ENCODE data around the gene NOTCH1.

The NOTCH1 gene

GRCh38 chr9:136541179-136541578 lies 4.7 kb downstream of the NOTCH1 start:
- no peak for DNase-seq (ENCODE audit: low spot score)
- no peak for TF ChIP-seq CTCF (IDR thresholded peaks at IDR 0.05; ENCODE audit: extremely low read depth, missing control alignments)

- DNase-seq (ENCODE audit: low spot score): peak; percentile 91
- TF ChIP-seq CTCF (IDR thresholded peaks at IDR 0.05; ENCODE audit: extremely low read depth, missing control alignments): no peak
Observed at GRCh38 chr9:136539427-136540421, 6.1 kb downstream of the NOTCH1 start.

- no peak for TF ChIP-seq CTCF (IDR thresholded peaks at IDR 0.05; ENCODE audit: extremely low read depth, missing control alignments)
- DNase-seq (ENCODE audit: low spot score): peak; percentile 82
Observed at GRCh38 chr9:136538599-136539426, 7.0 kb downstream of the NOTCH1 start.

GRCh38 chr9:136537896-136538598 lies 7.8 kb downstream of the NOTCH1 start:
- no peak for DNase-seq (ENCODE audit: low spot score)
- TF ChIP-seq CTCF (IDR thresholded peaks at IDR 0.05; ENCODE audit: extremely low read depth, missing control alignments): no peak

- TF ChIP-seq CTCF (IDR thresholded peaks at IDR 0.05; ENCODE audit: extremely low read depth, missing control alignments): no peak
- no peak for DNase-seq (ENCODE audit: low spot score)
Observed at GRCh38 chr9:136537411-136537810, 8.4 kb downstream of the NOTCH1 start.

- no peak for DNase-seq (ENCODE audit: low spot score)
- TF ChIP-seq CTCF (IDR thresholded peaks at IDR 0.05; ENCODE audit: extremely low read depth, missing control alignments): peak; percentile 9
Observed at GRCh38 chr9:136536721-136537241, 9.1 kb downstream of the NOTCH1 start.

Data from GM20000 (cell line).